GM23338 (cell line): Measurements from ENCODE around the gene NUAK2. TPM values are rescaled to one million over a fixed set of nuclear protein-coding genes. Genes with fewer than 3 reads are reported as not detected.

Source experiments
- ATAC-seq: fragments of 200-7000 bp; cut with Tn5 transposase; 3 replicates; pipeline ENCODE4 v1.9.1; 2020
- DNase-seq: peaks from one replicate; pipeline ENCODE4 v3.0.0-alpha.2; 2015; ENCODE audit warnings: low spot score
- H2AFZ ChIP-seq: fragments of 200-600 bp; sonication (generic); 2 replicates; pipeline ENCODE4 v1.8.0; 2016; ENCODE audit warnings: antibody characterized with exemption, mild to moderate bottlenecking, moderate library complexity
- H3F3A ChIP-seq: fragments of 200-600 bp; sonication (generic); replicated peaks from 2 replicates; pipeline ENCODE4 v1.8.0; 2017; ENCODE audit warnings: antibody characterized with exemption, mixed run types, low read depth
- H3K27ac ChIP-seq: fragments of 200-600 bp; sonication (generic); 2 replicates; pipeline ENCODE4 v1.6.1; 2016; ENCODE audit warnings: low read depth
- H3K27me3 ChIP-seq: fragments of 200-600 bp; sonication (generic); 2 replicates; pipeline ENCODE4 v1.8.0; 2016; ENCODE audit warnings: mild to moderate bottlenecking, mixed run types, moderate library complexity; ENCODE audit not compliant: insufficient read depth
- H3K36me3 ChIP-seq: fragments of 200-600 bp; sonication (generic); 2 replicates; pipeline ENCODE4 v1.8.0; 2016; ENCODE audit warnings: mild to moderate bottlenecking; ENCODE audit not compliant: insufficient read depth
- H3K4me1 ChIP-seq: fragments of 200-600 bp; sonication (generic); 2 replicates; pipeline ENCODE4 v1.8.0; 2016; ENCODE audit warnings: mild to moderate bottlenecking, moderate library complexity; ENCODE audit not compliant: insufficient read depth
- H3K4me2 ChIP-seq: fragments of 200-600 bp; sonication (generic); 2 replicates; pipeline ENCODE4 v1.7.1; 2017; ENCODE audit warnings: mixed run types
- H3K4me3 ChIP-seq: fragments of 200-600 bp; sonication (generic); 2 replicates; pipeline ENCODE4 v1.6.1; 2016; ENCODE audit warnings: mixed run types
- H3K79me2 ChIP-seq: fragments of 200-600 bp; sonication (generic); replicated peaks from 2 replicates; pipeline ENCODE4 v1.8.0; 2017; ENCODE audit warnings: mild to moderate bottlenecking; ENCODE audit not compliant: insufficient read depth
- H3K9me2 ChIP-seq: fragments of 200-600 bp; sonication (generic); 2 replicates; pipeline ENCODE4 v1.8.0; 2017; ENCODE audit not compliant: insufficient read depth
- H4K20me1 ChIP-seq: fragments of 200-600 bp; sonication (generic); replicated peaks from 2 replicates; pipeline ENCODE4 v1.8.0; 2017; ENCODE audit warnings: mild to moderate bottlenecking; ENCODE audit not compliant: insufficient read depth
- H3K27ac Mint-ChIP-seq: 2 replicates; pipeline ENCODE4 v1.8.0; 2020; ENCODE audit warnings: inconsistent platforms, mild to moderate bottlenecking, moderate library complexity, mixed read lengths
- H3K27me3 Mint-ChIP-seq: 3 replicates; pipeline ENCODE4 v1.8.0; 2022; ENCODE audit warnings: low read depth, mild to moderate bottlenecking, moderate library complexity, mixed read lengths, inconsistent platforms; ENCODE audit not compliant: insufficient read depth, poor library complexity
- H3K36me3 Mint-ChIP-seq: 3 replicates; pipeline ENCODE4 v1.8.0; 2021; ENCODE audit warnings: low read depth, mild to moderate bottlenecking, inconsistent platforms, moderate library complexity, mixed read lengths
- H3K4me1 Mint-ChIP-seq: 3 replicates; pipeline ENCODE4 v1.8.0; 2020; ENCODE audit warnings: mild to moderate bottlenecking, inconsistent platforms, mixed read lengths
- H3K4me3 Mint-ChIP-seq: 3 replicates; pipeline ENCODE4 v1.8.0; 2021; ENCODE audit warnings: moderate library complexity, mild to moderate bottlenecking, inconsistent platforms, mixed read lengths
- H3K9me3 Mint-ChIP-seq: 3 replicates; pipeline ENCODE4 v1.8.0; 2020; ENCODE audit warnings: moderate library complexity, mild to moderate bottlenecking, inconsistent platforms, mixed read lengths
- CREB1 ChIP-seq: fragments of 250-450 bp; sonication (Bioruptor Pico); IDR thresholded peaks from 2 replicates; pipeline ENCODE4 v1.5.0; 2020; ENCODE audit warnings: low read depth, mild to moderate bottlenecking, moderate library complexity
- CTCF ChIP-seq, 2 experiments: fragments of 200-600 bp in 1 of 2; sonication (generic) in 1 of 2; conservative IDR thresholded peaks; 2 replicates each; pipeline versions ENCODE4 v1.5.1 to v1.6.1; 2016 to 2017; ENCODE audit warnings: antibody characterized with exemption in 2 of 2, low read depth in 2 of 2, mild to moderate bottlenecking in 2 of 2, moderate library complexity in 1 of 2
- ETS1 ChIP-seq: IDR thresholded peaks from 2 replicates; pipeline ENCODE4 v1.6.1; 2016; ENCODE audit warnings: antibody characterized with exemption
- EZH2 ChIP-seq: fragments of 200-600 bp; sonication (generic); IDR thresholded peaks from one replicate; pipeline ENCODE4 v1.8.0; 2017; ENCODE audit warnings: antibody characterized with exemption, mild to moderate bottlenecking, low read depth; ENCODE audit not compliant: unreplicated experiment
- EZH2phosphoT487 ChIP-seq: fragments of 200-600 bp; sonication (generic); IDR thresholded peaks from one replicate; pipeline ENCODE4 v1.8.1; 2018; ENCODE audit warnings: antibody characterized with exemption; ENCODE audit not compliant: unreplicated experiment
- JUNB ChIP-seq: IDR thresholded peaks from one replicate; pipeline ENCODE4 v1.6.1; 2016; ENCODE audit warnings: antibody characterized with exemption; ENCODE audit not compliant: unreplicated experiment
- NANOG ChIP-seq: IDR thresholded peaks from 2 replicates; pipeline ENCODE4 v1.6.1; 2016; ENCODE audit warnings: antibody characterized with exemption, borderline replicate concordance
- POLR2AphosphoS5 ChIP-seq: IDR thresholded peaks from 2 replicates; pipeline ENCODE4 v1.6.1; 2016; ENCODE audit warnings: antibody characterized with exemption, low read depth
- REST ChIP-seq: IDR thresholded peaks from one replicate; pipeline ENCODE4 v1.6.1; 2018; ENCODE audit warnings: antibody characterized with exemption; ENCODE audit not compliant: unreplicated experiment
- STAT1 ChIP-seq: IDR thresholded peaks from one replicate; pipeline ENCODE4 v1.6.1; 2016; ENCODE audit warnings: antibody characterized with exemption; ENCODE audit not compliant: unreplicated experiment
- ZNF114 ChIP-seq: fragments of 250-450 bp; sonication (Bioruptor Pico); IDR thresholded peaks from 2 replicates; pipeline ENCODE4 v1.5.0; 2020; ENCODE audit warnings: mild to moderate bottlenecking, moderate library complexity
- ZNF331 ChIP-seq: fragments of 250-450 bp; sonication (Bioruptor Pico); IDR thresholded peaks from 2 replicates; pipeline ENCODE4 v1.5.0; 2020; ENCODE audit warnings: low read depth, mild to moderate bottlenecking, moderate library complexity
- ZNF462 ChIP-seq: fragments of 250-450 bp; sonication (Bioruptor Pico); IDR thresholded peaks from 2 replicates; pipeline ENCODE4 v1.5.0; 2020; ENCODE audit warnings: mild to moderate bottlenecking, moderate library complexity
- polyA plus RNA-seq: library from polyadenylated mRNA; unstranded; fragments of >200 nt; fragmentation: Nextera tagmentation; extraction: Ambion mirVana; gene quantifications from 2 replicates; pipeline ENCODE4 v1.2.1, GENCODE V29; 2016
- total RNA-seq: library from RNA; depleted of rRNA; stranded (reverse); fragments of >200 nt; shearing (Covaris generic); gene quantifications from 2 replicates; pipeline ENCODE4 v1.2.3, GENCODE V29; 2014

The NUAK2 gene
- total and polyA plus RNA-seq, 2 experiments from 2014 or later: 7.8 to 15.3 TPM

GRCh38 chr1:205263580-205264190 lies 57.9 kb downstream of the NUAK2 start:
- Histone ChIP-seq H3F3A (no peaks in the 10 kb centered on the region), H3K27me3 (no peaks in the 10 kb centered on the region), H4K20me1 (no peaks in the 10 kb centered on the region), H3K9me2 (no peaks in the 10 kb centered on the region), H2AFZ (no peak overlapping the region), H3K36me3 (no peaks in the 10 kb centered on the region), H3K4me2 (no peak overlapping the region), H3K79me2 (no peaks in the 10 kb centered on the region), H3K4me1 (peaks cover 32% of the 10 kb centered on the region), H3K4me3 (no peak overlapping the region), H3K27ac (0 out of 2 replicates have a peak overlapping the region, but pooled peaks have one; percentile 9)
- H3K27me3 Mint-ChIP-seq: peaks cover 13% of the 10 kb centered on the region
- no peaks in the 10 kb centered on the region for H3K36me3 Mint-ChIP-seq
- H3K9me3 Mint-ChIP-seq: no peaks in the 10 kb centered on the region
- H3K4me1 Mint-ChIP-seq: peaks cover 34% of the 10 kb centered on the region
- TF ChIP-seq EZH2phosphoT487 (no peak), ZNF331 (no peak), CTCF (conservative IDR thresholded peaks at IDR 0.05; ENCODE audit: low read depth in 2 of 2) (no peak), REST (no peak), NANOG (no peak), STAT1 (no peak), ZNF462 (CRISPR knock-in tag) (no peak), ZNF114 (CRISPR knock-in tag) (no peak), EZH2 (no peak), CREB1 (CRISPR knock-in tag) (no peak), POLR2AphosphoS5 (no peak), JUNB (no peak), ETS1 (no peak)
- no peak overlapping the region for H3K4me3 Mint-ChIP-seq
- no peak overlapping the region for H3K27ac Mint-ChIP-seq
- ATAC-seq (no peak), DNase-seq (no peak)
